Activated CD8-positive, alpha-beta memory T cell treated with anti-CD3 and anti-CD28 coated beads, Interleukin-2, amount 50 U/mL, for 1 hour (primary cell): Measurements from ENCODE around the gene CLIC5.

Experiments used
- DNase-seq: peaks from one replicate; pipeline ENCODE4 v3.0.0-alpha.2; 2020; ENCODE audit errors: extremely low read depth

Gene CLIC5

DNA sequence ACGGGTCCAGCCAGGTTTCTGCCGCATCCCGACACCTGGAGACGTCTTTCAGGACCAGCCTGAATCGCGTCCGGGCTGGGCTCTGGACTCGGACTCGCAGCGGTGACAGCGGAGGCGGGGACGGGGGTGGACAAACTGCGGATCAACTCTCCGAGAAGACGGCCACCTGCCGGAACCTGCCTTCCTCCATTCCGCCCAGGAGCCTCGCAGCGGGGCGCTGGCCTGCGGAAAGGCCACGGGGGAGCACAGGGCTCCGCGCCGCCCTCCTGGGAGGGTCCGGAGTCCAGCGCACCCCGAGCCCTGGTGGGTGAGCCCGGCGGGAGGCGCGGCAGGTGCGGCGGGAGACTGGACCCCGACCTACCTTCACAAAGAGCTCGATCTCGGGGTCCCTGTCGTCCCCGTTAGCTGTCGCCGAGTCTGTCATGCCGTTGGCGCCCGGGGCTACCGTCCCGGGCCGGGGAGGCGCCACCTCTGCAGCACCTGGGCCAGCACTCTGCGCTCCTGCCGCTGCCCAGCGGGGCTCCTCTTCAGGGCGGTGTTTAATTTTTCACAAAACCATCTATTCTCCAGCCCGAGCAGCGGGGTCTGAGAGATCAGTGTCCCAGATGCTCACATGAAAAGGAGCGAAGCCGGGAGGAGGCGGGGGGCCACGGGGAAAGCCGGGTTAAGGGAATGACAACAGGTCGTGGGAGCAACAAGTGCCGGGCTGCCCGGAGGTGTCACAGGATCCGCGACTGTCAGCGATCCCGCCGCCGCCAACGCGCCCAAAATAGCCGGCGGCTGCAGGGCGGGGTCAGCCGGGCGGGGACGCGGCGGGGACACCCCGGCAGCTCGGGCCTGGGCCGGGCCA, at the start of gene CLIC5:
Gene CLIC5 (minus strand): TSS at position 742 of the 850 bp plus-strand sequence. CDS start 318 bp downstream, at position 424.
- DNase-seq: no peak

DNA sequence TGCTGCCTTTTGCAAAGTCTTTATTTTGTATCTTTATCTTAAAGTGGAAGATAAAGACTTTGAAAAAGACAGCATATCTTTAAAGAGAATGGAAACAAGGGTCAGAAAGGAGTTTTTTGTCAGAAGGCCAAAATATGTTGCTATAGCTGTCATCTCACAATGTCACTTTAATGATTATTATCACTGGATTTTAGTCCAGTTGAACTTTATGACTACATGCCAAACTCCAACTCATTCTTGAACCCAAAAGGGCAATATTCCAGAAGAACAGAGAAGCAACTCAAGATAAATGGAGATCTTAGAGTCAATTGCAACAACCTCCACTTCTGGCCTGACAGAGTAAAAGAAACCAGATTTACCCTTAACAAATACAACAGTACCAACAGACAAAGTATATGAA, 47.3 kb upstream of the CLIC5 start:
- no peak for DNase-seq

DNA sequence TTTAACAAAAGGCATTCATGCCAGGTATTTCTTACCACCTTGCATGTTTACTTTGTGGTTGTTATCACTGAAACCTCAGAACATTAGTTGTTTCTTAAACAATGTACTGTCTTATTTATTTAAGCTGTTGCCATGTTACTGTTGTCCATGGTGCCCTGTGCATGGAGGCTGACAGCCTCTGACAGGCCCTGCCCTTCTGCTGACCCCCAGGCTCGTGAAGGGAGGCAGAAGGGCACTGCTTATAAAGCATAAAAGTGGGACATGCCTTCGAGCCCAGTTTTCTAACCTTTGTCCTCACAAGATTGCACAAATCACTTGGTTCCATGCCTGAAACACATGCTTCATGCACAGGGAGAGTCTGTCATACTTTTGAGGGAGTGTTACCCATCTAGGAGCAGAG, 46.7 kb upstream of the CLIC5 start:
- no peak for DNase-seq

DNA sequence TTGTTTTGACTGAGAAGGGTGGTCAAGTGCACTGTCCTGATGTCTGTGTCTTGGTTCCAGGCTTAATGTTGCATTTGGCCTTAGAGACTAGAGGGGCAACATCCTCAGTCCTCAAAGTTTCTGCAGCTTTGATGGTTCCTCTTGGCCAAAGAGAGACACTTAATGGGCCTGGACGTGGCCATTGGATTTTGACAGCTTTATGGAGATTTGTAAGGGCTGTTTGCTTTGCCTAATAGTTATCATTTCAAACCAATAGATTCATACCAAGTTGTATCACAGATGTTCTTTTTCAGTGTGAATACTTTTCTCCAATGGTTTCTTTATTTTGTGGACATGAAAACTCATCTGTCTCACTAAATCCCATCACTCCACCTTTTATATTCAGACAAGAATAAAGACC, 45.8 kb upstream of the CLIC5 start:
- DNase-seq: no peak

DNA sequence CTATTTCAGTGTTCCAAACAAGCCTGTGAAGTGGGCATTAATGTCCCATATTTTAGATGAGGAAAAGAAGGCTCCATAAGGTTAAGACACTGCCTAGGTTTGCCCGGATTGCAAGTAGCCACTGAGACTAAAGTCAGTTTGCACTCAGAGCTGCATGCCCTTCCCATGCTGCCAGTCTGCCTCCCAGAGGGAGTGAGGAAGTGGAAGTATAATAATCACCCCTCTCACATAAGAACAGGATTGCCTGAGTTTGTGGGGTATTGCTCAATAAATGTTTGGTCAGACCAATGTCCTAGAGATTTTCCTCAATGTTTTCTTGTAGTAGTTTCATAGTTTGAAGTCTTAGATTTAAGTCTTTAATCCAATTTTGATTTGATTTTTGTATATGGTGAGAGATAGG, 43.9 kb upstream of the CLIC5 start:
- DNase-seq: no peak

DNA sequence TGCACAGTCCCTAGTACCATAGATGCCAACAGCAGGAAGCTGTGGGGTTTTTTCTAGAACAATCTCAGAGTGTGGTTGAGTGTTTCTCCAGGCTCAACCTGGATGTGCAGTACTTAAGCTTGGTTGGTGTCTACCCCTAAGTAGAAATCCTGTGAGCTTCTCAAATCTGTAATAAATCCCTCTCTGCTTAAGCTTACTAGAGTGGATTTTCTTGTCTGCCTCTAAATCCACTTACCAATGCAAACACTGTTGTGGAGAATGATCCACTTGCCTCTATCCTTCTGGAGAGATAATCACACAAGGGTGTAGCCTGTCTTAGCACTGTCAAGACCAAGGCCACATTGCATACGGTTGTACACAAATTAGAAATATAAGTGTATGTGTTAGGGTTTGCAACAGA, 43.3 kb upstream of the CLIC5 start:
- DNase-seq: no peak

DNA sequence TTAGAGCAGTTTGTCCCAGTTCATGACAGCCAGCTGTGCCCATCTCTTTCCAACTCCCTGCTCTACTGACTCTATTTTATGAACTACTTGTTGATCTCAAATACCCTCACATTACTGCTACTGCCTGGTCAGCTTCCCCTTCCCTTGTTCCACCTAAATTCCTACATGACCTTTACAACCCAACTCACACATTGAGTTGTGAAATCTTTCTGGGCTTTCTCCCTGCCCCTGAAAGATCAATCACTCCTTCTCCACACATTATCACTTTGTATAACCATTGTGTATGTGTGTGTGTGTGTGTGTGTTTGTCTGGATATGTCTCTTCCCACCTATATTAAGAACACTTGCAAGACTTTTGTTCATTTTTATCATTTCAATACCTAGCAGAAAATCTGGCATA, 42.1 kb upstream of the CLIC5 start:
- no peak for DNase-seq

DNA sequence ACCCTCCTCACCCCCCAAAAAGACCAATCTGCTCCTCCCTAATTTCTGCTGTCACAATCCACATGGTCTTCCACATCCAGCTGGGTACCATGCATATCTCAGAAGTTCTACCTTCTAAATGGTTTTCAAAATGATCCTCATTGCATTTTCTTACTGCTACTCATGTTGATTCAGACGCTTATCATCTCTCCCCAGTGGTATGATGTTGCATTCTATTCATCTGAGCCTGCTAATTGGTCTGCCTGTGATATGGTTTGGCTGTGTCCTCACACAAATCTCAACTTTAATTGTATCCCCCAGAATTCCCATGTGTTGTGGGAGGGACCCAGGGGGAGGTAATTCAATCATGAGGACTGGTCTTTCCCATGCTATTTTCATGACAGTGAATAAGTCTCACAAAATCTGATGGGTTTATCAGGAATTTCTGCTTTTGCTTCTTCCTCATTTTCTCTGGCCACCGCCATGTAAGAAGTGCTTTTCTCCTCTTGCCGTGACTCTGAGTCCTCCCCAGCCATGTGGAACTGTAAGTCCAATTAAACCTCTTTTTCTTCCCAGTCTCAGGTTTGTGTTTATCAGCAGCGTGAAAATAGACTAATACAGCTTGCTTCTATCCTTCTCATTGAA, 41.4 kb upstream of the CLIC5 start:
- no peak for DNase-seq

DNA sequence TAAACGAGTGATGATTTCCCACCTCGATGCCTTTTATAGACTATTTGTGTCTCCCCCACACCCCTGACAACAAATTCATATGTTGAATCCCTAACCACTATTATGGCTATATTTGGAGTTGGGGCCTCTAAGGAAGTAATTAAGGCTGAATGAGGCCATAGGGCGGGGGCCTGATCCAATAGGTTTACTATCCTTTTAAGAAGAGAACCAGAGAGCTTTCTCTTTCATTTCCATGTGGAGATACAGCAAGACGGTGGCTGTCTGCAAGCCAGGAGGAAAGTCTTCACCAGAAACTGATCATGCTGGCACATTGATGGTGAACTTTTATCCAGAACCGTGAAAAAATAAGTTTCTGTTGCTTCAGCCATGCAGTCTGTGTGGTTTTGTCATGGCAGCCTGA, 38.9 kb upstream of the CLIC5 start:
- DNase-seq: no peak

DNA sequence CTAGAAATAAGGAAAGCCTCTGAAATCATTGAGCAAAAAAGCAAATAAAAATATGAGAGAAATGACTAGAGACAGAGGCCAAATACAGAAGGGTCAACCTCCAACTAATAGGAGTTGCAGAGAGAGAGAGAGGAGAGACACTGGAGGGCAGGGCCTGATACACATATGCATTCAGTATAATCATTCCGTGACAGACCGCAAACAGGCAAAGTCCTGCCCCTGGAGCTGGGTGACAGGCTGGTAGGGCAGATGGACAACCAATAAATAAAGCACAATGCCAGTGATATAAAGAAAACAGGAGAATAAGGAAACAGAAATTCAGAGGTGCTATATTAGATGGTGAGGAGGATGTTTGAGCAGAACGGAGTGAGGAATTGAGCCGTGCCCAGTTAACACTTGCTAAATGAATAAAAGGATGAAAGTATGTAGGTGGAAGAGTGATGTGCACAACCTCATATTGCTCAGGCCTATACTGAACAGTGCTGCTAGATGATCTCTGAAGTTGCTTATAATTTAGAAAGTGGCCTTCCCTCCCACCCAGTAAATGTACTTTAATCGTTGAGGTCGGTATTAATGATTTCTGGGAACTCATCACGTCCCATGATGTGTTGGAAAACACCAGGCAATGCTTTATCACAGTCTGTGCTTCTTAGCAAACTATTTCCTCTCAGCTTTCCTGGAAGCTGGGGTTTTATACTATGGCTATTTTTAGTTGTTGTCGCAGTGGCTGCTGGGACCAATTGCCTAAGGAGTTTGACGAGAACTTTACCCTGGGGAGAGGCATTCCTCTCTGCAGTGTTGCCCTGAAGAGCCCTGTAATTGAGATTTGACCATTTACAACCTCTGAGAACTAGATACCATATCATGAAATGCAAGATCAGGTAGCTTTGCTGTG, 37.6 kb upstream of the CLIC5 start:
- no peak for DNase-seq

DNA sequence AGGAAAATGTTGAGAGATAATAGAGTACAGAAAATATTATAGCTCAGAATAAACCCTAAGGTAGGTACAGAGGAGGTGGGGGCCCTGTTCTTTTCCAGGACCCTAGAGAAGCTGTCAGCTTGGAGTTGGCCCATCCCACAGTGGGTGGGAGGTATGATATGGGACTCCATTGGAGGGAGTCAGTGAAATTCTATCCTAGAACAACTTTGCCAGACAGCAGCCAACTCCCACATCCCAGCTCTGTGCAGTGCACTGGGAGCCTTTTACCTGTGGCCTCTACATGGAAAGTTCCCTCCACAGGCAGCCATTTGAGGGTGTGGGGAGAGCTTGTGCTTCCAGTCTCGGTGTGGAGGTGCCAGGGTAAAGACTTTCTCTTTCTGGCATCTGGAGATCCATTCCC, 36.8 kb upstream of the CLIC5 start:
- no peak for DNase-seq

DNA sequence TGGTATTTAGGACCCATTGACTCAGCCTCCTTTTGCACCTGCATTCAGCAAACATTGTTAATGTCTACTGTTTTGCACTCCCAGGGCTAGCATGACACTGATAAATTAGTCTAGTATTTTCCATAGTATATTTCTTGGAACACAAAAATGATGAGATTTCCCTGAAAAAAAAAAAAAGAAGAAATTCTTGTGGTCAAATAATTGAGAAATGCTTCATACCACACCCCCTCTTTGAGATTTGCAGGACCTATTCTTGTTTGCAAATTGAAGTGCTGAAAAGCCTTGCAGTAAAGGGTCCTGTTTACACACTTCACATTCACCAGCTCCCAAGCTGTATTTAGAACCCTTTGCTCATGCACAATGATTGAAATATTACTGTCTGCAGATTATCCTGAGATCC, 36.3 kb upstream of the CLIC5 start:
- DNase-seq: no peak

DNA sequence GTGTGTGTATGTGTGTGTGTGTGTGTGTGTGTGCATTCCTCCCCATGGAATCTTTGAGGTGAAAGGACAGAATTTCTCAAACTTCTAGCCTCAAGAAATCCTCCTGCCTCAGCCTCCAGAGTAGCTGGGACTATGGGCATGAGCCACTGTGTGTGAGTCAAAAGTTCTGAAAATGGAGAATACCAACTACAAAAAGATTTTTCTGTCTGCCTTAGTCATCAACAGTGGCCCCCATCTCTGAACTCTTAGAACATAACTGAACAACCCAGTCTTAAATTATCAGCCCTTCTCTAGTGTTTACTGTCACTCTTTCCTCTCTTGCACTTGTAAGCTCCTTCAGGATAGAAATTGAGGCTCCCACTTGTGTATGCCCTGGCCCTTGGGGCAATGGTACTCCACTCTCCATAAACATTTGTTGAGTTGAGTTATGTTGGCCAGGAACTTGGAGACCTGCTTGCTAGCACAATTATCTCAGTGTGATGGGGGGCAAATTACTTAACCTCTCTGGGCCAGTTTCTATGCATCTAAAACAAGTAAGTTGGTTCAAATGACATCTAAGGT, 35.3 kb upstream of the CLIC5 start:
- DNase-seq: no peak

DNA sequence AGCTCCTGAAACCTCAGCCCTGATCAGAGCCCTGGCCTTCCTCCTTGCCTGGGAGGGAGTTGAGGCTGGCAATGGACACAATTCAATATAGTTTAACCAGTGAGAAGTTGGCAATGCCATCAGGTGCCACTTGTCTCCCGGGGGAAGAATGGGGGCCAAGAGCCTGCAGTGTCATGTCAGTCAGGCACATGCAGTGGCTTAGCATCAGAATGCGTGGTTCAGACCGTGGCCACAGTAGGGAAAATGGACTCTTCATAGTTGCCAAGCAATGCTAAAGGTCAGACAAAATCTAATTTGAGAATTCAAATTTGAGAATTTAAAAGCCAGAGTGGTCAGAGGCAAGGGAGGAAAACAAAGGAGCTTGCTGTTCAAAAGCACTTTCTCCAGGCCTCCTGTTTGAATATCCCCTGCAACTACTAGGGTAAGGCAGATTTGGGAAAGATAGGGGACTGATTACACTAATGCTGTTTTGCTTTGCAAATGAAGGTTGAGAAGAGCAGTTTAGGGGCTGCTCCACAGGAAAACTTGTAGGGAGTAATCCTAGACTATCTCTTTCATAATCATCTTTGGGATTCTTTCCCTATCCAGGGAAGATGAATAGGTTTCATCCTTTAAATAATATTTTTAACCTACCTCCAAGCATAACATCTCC, 33.1 kb upstream of the CLIC5 start:
- DNase-seq: no peak

DNA sequence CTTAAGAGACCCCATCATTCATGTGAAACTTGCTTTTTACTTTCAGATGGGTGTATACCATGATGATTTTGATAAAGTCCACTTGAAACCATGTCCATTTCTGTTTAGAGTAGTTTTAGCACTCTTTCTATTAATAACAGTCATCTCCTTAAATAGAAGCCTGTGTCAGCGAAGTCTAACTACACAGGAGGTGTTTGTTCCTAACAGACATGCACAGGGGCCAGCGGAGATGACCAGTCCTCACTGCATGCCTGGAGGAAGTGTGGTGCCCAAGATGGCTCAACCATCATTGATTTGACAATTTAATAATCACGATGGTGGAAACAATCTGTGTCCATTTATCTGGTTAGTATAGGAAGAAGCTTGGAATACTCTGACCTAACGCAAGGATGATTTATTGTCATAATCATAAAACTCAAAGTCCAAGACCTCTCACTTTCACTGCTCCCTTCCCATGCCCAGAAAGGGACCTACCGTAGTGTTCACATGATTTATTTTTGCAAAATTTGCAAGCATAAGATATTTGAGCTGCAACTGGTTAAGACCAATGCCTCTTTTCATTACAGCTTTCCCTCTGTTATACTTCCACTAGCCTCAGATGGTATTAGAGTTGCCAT, 31.0 kb upstream of the CLIC5 start:
- DNase-seq: no peak

DNA sequence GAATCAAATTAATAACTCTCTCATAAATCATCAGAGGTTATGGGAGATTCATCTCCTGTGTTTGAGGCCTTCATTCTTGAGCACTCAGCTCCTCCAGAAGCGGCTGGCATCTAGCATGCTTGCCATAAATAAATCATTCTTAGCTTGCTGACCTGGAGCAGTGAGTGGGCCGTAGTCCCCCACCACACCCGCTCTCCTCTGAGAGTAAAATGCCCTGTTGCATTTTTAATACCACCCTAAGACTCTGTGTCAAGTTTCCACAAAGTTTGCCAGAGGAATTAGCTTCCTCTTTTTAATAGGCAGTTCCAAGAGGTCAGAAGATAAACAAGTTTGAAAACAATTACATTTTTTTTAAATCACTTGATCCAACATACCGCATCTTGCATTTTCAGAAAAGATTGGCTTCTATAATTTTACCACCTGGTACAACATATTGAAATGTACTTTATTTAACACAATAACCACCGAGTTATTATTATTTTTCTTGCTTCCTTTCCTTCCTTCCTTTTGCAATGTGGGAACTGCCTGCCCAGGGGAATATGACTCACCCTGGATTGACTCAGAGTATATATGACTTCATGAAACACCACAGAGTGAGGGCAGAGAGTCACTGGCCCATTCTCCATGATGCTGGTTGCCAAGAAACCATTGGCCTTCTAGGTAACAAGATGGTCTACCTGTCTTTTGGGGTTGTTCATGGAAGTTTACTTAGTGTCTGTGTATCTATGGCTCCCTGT, 29.4 kb upstream of the CLIC5 start:
- no peak for DNase-seq

DNA sequence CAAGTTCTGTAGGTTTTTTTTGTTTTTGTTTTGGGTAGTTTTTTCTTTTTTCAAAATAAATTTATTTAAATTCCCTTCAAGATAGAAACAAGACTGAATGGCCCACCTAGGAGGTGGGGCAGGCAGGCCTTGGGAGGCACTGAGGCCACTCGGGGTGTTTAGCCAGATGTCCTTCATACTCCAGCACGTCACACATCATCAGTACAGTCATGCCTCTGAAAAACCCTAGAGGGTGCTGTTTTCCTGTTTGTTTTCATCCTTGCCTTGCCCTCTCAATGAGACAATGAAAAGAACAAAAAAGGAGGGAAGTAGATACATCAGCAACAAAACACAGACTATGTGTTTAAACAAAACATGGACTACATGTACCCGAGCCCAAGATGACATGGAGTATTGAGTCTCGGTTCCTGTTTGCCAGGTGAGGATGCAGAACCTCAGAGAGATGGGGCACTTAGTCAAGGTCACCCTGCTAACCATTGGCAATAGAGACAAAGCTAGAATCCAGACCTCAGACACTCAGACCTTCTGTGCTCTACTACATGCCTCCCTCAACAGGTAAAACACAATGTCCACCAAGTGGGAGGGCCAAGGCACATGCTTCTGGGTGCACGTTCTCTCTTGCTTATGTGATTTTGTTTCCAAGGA, 26.8 kb upstream of the CLIC5 start:
- no peak for DNase-seq

DNA sequence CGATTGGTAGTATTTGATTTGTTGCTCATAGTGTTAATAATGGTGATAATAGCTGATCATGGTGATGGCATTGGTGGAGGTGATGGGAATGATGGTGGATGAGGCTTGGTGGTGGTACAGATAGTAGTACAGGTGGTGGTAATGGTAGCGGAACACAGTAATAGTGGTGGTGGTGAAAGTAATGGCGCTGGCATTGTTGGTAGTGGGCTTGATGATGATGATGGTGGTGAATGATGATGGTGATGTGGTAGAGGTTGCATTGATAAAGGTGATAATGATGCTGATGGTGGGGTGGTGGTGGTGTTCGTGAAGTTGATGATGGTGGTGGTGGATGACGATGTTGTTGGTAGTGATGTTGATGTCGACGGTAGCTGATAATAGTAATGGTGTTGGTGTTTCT, 24.6 kb upstream of the CLIC5 start:
- no peak for DNase-seq

DNA sequence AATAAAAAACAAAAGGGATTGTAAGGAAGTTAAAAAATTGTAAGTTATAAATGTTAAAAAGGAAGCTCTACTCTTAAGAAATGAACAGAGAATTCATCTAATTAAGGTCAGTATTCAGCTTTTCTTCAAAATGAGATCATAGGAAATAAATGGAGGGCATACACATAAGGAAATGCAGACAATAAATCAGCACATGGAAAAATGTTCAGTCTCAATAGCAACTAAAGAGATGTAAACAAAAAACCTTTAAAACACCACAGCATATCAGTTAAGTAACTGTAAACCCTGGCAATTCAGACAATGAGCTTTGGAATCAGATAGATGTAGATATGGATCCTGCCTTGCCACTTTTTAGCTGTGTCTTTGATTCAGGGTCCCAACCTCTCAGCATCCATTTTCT, 24.0 kb upstream of the CLIC5 start:
- no peak for DNase-seq

DNA sequence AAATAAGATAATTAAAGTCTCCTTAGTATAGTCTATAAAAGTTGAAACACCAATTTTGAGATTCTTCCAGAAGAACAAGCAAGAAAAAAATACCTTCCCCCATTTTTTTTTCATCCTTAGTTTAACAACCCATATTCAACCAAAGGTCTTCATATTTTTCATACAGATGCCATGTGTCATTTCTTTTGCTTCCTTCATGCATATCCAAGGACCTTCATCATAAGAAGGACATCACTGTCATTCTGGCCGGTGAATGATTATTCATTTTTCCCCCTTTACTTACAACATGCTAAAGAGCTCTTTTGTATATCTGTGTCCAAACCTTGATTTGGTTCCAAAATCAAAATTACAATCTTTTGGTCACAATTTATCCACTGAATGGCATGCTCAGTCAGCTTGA, 21.3 kb upstream of the CLIC5 start:
- DNase-seq: no peak
